PC-3 (cell line): Measurements from ENCODE around the gene HOXD12. TPM values are rescaled to one million over a fixed set of nuclear protein-coding genes. Genes with fewer than 3 reads are reported as not detected.

ENCODE experiments used
- ATAC-seq: fragments of 200-7000 bp; cut with Tn5 transposase; 2 replicates; pipeline ENCODE4 v1.9.1; 2020; ENCODE audit warnings: mild to moderate bottlenecking, moderate library complexity
- BruUV-seq: library from RNA; stranded (reverse); fragments of 400-500 nt; replicated peaks from 2 replicates; lab custom pipeline; 2021; lab: Mats Ljungman, UMichigan
- CTCF ChIA-PET: fragments of 300-600 bp; sonication (Branson Sonifier 250); formaldehyde crosslinking; loops from one replicate; lab custom pipeline; 2022; ENCODE audit warnings: antibody characterized with exemption; lab: Charles Lee
- POLR2A ChIA-PET: fragments of 300-600 bp; sonication (Branson Sonifier 250); formaldehyde crosslinking; loops from one replicate; lab custom pipeline; 2022; ENCODE audit warnings: antibody characterized with exemption; ENCODE audit not compliant: unreplicated experiment; lab: Charles Lee
- DNase-seq: peaks from one replicate; pipeline ENCODE4 v3.0.0-alpha.2; 2015
- H2AFZ ChIP-seq: fragments of 300-600 bp; sonication (generic); 2 replicates; pipeline ENCODE4 v1.6.0; 2016; ENCODE audit warnings: antibody characterized with exemption, low read length
- H3F3A ChIP-seq: fragments of 300-600 bp; sonication (generic); one replicate; pipeline ENCODE4 v1.6.0; 2017; ENCODE audit warnings: antibody characterized with exemption, low read length, control low read depth, mild to moderate bottlenecking; ENCODE audit not compliant: unreplicated experiment
- H3K27ac ChIP-seq: fragments of 300-600 bp; sonication (generic); 2 replicates; pipeline ENCODE4 v1.5.1; 2016; ENCODE audit warnings: mild to moderate bottlenecking, low read length
- H3K27me3 ChIP-seq: fragments of 300-600 bp; sonication (generic); 2 replicates; pipeline ENCODE4 v1.6.1; 2016; ENCODE audit warnings: low read length, mixed read lengths
- H3K36me3 ChIP-seq: fragments of 300-600 bp; sonication (generic); 2 replicates; pipeline ENCODE4 v1.6.1; 2016; ENCODE audit warnings: low read depth, mixed run types, low read length, mixed read lengths
- H3K4me1 ChIP-seq: fragments of 300-600 bp; sonication (generic); 2 replicates; pipeline ENCODE4 v1.5.1; 2016; ENCODE audit warnings: low read length; ENCODE audit not compliant: insufficient read depth
- H3K4me2 ChIP-seq: fragments of 300-600 bp; sonication (generic); 2 replicates; pipeline ENCODE4 v1.6.0; 2016; ENCODE audit warnings: low read length
- H3K4me3 ChIP-seq: fragments of 300-600 bp; sonication (generic); 2 replicates; pipeline ENCODE4 v1.5.1; 2016; ENCODE audit warnings: mild to moderate bottlenecking, low read length, mixed read lengths
- H3K79me2 ChIP-seq: fragments of 300-600 bp; sonication (generic); 2 replicates; pipeline ENCODE4 v1.6.1; 2017; ENCODE audit warnings: low read length, mixed read lengths
- H3K9ac ChIP-seq: fragments of 300-600 bp; sonication (generic); 2 replicates; pipeline ENCODE4 v1.6.0; 2016; ENCODE audit warnings: mild to moderate bottlenecking, low read length
- H3K9me2 ChIP-seq: fragments of 300-600 bp; sonication (generic); replicated peaks from 2 replicates; pipeline ENCODE4 v1.6.1; 2016; ENCODE audit warnings: mixed run types, low read length, mixed read lengths
- H3K9me3 ChIP-seq: fragments of 300-600 bp; sonication (generic); 2 replicates; pipeline ENCODE4 v1.6.1; 2016; ENCODE audit warnings: low read length, mixed read lengths
- H4K20me1 ChIP-seq: fragments of 300-600 bp; sonication (generic); 2 replicates; pipeline ENCODE4 v1.6.1; 2016; ENCODE audit warnings: low read length, mixed read lengths
- CTCF ChIP-seq: fragments of 300-600 bp; sonication (generic); conservative IDR thresholded peaks from 2 replicates; pipeline ENCODE4 v1.5.1; 2017; ENCODE audit warnings: antibody characterized with exemption, low read depth, mild to moderate bottlenecking, low read length
- EZH2 ChIP-seq: fragments of 300-600 bp; sonication (generic); IDR thresholded peaks from one replicate; pipeline ENCODE4 v1.6.1; 2017; ENCODE audit warnings: antibody characterized with exemption, mild to moderate bottlenecking, low read length; ENCODE audit not compliant: unreplicated experiment
- EZH2phosphoT487 ChIP-seq: fragments of 300-600 bp; sonication (generic); IDR thresholded peaks from 2 replicates; pipeline ENCODE4 v1.6.1; 2018; ENCODE audit warnings: mild to moderate bottlenecking, antibody characterized with exemption, low read length, borderline replicate concordance
- intact Hi-C: fragments of 100-400 bp; cut with micrococcal nuclease; formaldehyde crosslinking; loops from 2 replicates; pipeline ENCODE4 v1.9.0; 2023
- total RNA-seq: library from RNA; depleted of rRNA; stranded (reverse); fragments of >200 nt; gene quantifications from 2 replicates; pipeline ENCODE4 v1.2.3, GENCODE V29; 2014

HOXD12 gene
- total RNA-seq, 1 experiment from 2014 or later = not detected

GRCh38 chr2:176071330-176072291 is 28.0 kb upstream of the HOXD12 start:
- TF ChIP-seq CTCF = no peak
- ATAC-seq (no peak), DNase-seq (no peak)
- no peak overlapping the region for H3K4me3 ChIP-seq
- H3K9me3 ChIP-seq = no peaks in the 10 kb centered on the region
- H3K4me2 ChIP-seq = no peak overlapping the region
- no peaks in the 10 kb centered on the region for H3K79me2 ChIP-seq
- intact Hi-C loops = no loop called here
- no peak overlapping the region for H2AFZ ChIP-seq
- no peaks in the 10 kb centered on the region for H4K20me1 ChIP-seq
- no peak overlapping the region for H3K27ac ChIP-seq
- no peaks in the 10 kb centered on the region for H3K36me3 ChIP-seq
- POLR2A ChIA-PET = no interaction called here
- no peak overlapping the region for H3K9ac ChIP-seq
- no peaks in the 10 kb centered on the region for H3K9me2 ChIP-seq
- BruUV-seq = no TSS peak
- CTCF ChIA-PET = no interaction called here
- H3F3A ChIP-seq = no peaks in the 10 kb centered on the region
- no peaks in the 10 kb centered on the region for H3K4me1 ChIP-seq
- H3K27me3 ChIP-seq = peaks cover 48% of the 10 kb centered on the region

GRCh38 chr2:176072292-176072669 is 27.3 kb upstream of the HOXD12 start:
- H3K4me3 ChIP-seq = no peak overlapping the region
- DNase-seq = no peak
- H2AFZ ChIP-seq = no peak overlapping the region
- ChIA-PET CTCF (no interaction called here), POLR2A (no interaction called here)
- no peaks in the 10 kb centered on the region for H3F3A ChIP-seq
- no peaks in the 10 kb centered on the region for H3K36me3 ChIP-seq
- TF ChIP-seq EZH2phosphoT487 (no peak), EZH2 (no peak), CTCF (no peak)
- no peak overlapping the region for H3K4me2 ChIP-seq
- no peaks in the 10 kb centered on the region for H3K79me2 ChIP-seq
- no peak for ATAC-seq
- peaks cover 55% of the 10 kb centered on the region for H3K27me3 ChIP-seq
- BruUV-seq = no TSS peak
- no peaks in the 10 kb centered on the region for H4K20me1 ChIP-seq
- intact Hi-C loops = no loop called here
- H3K9ac ChIP-seq = no peak overlapping the region
- no peak overlapping the region for H3K27ac ChIP-seq
- H3K9me2 ChIP-seq = no peaks in the 10 kb centered on the region
- H3K4me1 ChIP-seq = no peaks in the 10 kb centered on the region
- H3K9me3 ChIP-seq = no peaks in the 10 kb centered on the region
